Large intestine (tissue), 3 donors: ENCODE data around the gene PTPRD. TPM values are rescaled to one million over a fixed set of nuclear protein-coding genes. Genes with fewer than 3 reads are reported as not detected.

Experiments
- DNase-seq, 2 donors: peaks; one replicate each; pipeline versions ENCODE4 v3.0.0 to v3.0.0-alpha.2; 2013
- H3K27ac ChIP-seq: one replicate; pipeline ENCODE4 v1.5.1; 2013; ENCODE audit warnings: low read length
- H3K27me3 ChIP-seq: 2 replicates; pipeline ENCODE4 v1.6.1; 2013; ENCODE audit warnings: low read length; ENCODE audit not compliant: control insufficient read depth, insufficient read depth
- H3K36me3 ChIP-seq: 2 replicates; pipeline ENCODE4 v1.6.1; 2013; ENCODE audit warnings: low read length; ENCODE audit not compliant: control insufficient read depth, insufficient read depth
- H3K4me1 ChIP-seq: one replicate; pipeline ENCODE4 v1.6.1; 2013; ENCODE audit warnings: low read length; ENCODE audit not compliant: control insufficient read depth, insufficient read depth
- H3K4me3 ChIP-seq: one replicate; pipeline ENCODE4 v1.5.1; 2013; ENCODE audit warnings: low read length
- H3K9me3 ChIP-seq: one replicate; pipeline ENCODE4 v1.6.1; 2013; ENCODE audit warnings: mild to moderate bottlenecking, low read depth, low read length, moderate library complexity; ENCODE audit not compliant: control insufficient read depth
- WGBS: methylation state at CpG from one replicate; pipeline ENCODE4 v1.1.5; 2013; ENCODE audit warnings: low lambda C conversion rate; ENCODE audit not compliant: insufficient coverage; 5-methylcytosine and 5-hydroxymethylcytosine counted together
- polyA plus RNA-seq: library from polyadenylated mRNA; unstranded; fragments of 120-200 nt; gene quantifications from one replicate; pipeline ENCODE4 v1.2.1, GENCODE V29; 2013

Gene PTPRD
- polyA plus RNA-seq, 1 donor, result 12.0 TPM

- H3K4me3 ChIP-seq, result no peak overlapping the region
- no peaks in the 10 kb centered on the region for H3K9me3 ChIP-seq
- no peaks in the 10 kb centered on the region for H3K27me3 ChIP-seq
- H3K36me3 ChIP-seq, result no peaks in the 10 kb centered on the region
- WGBS, result no CpG with 5 or more reads among the region's 3 CpGs
- H3K4me1 ChIP-seq, result no peaks in the 10 kb centered on the region
- no peak for DNase-seq
- H3K27ac ChIP-seq, result no peak overlapping the region
Observed at GRCh38 chr9:9914174-9914573, 698.6 kb downstream of the PTPRD start.

- WGBS, result no CpG with 5 or more reads among the region's 1 CpG
- H3K4me3 ChIP-seq, result no peak overlapping the region
- H3K9me3 ChIP-seq, result no peaks in the 10 kb centered on the region
- H3K27ac ChIP-seq, result no peak overlapping the region
- no peaks in the 10 kb centered on the region for H3K36me3 ChIP-seq
- H3K4me1 ChIP-seq, result no peaks in the 10 kb centered on the region
- H3K27me3 ChIP-seq, result no peaks in the 10 kb centered on the region
- DNase-seq, result no peak
Observed at GRCh38 chr9:9913276-9913832, 699.4 kb downstream of the PTPRD start.

- H3K4me1 ChIP-seq, result no peaks in the 10 kb centered on the region
- no peaks in the 10 kb centered on the region for H3K27me3 ChIP-seq
- H3K4me3 ChIP-seq, result no peak overlapping the region
- no CpG with 5 or more reads among the region's 2 CpGs for WGBS
- H3K36me3 ChIP-seq, result no peaks in the 10 kb centered on the region
- no peak for DNase-seq
- no peak overlapping the region for H3K27ac ChIP-seq
- no peaks in the 10 kb centered on the region for H3K9me3 ChIP-seq
Observed at GRCh38 chr9:9912459-9912858, 700.3 kb downstream of the PTPRD start.

- Histone ChIP-seq H3K27ac (no peak overlapping the region), H3K9me3 (no peaks in the 10 kb centered on the region), H3K4me1 (no peaks in the 10 kb centered on the region), H3K4me3 (no peak overlapping the region), H3K36me3 (no peaks in the 10 kb centered on the region), H3K27me3 (no peaks in the 10 kb centered on the region)
- no peak for DNase-seq
- WGBS, result 26% methylated on average over 2 of the region's 3 CpGs
Observed at GRCh38 chr9:9905736-9906135, 707.1 kb downstream of the PTPRD start.

GRCh38 chr9:9904041-9904440, 708.8 kb downstream of the PTPRD start:
- Histone ChIP-seq H3K9me3 (no peaks in the 10 kb centered on the region), H3K27ac (no peak overlapping the region), H3K4me1 (no peaks in the 10 kb centered on the region), H3K4me3 (no peak overlapping the region), H3K27me3 (no peaks in the 10 kb centered on the region), H3K36me3 (no peaks in the 10 kb centered on the region)
- no peak for DNase-seq
- whole genome bisulfite sequencing, result 43% methylated on average over 1 of the region's 3 CpGs

- no peaks in the 10 kb centered on the region for H3K36me3 ChIP-seq
- H3K4me3 ChIP-seq, result no peak overlapping the region
- H3K27me3 ChIP-seq, result no peaks in the 10 kb centered on the region
- no peaks in the 10 kb centered on the region for H3K9me3 ChIP-seq
- no peak overlapping the region for H3K27ac ChIP-seq
- 33% methylated on average over 3 of the region's 4 CpGs for WGBS
- H3K4me1 ChIP-seq, result no peaks in the 10 kb centered on the region
- DNase-seq, result no peak
Observed at GRCh38 chr9:9901624-9902023, 711.2 kb downstream of the PTPRD start.

- Histone ChIP-seq H3K36me3 (no peaks in the 10 kb centered on the region), H3K4me1 (no peaks in the 10 kb centered on the region), H3K4me3 (no peak overlapping the region), H3K9me3 (no peaks in the 10 kb centered on the region), H3K27ac (no peak overlapping the region), H3K27me3 (no peaks in the 10 kb centered on the region)
- no peak for DNase-seq
- 60% methylated on average over 1 of the region's 1 CpG for WGBS
Observed at GRCh38 chr9:9893837-9894236, 719.0 kb downstream of the PTPRD start.

GRCh38 chr9:9892217-9892616, 720.6 kb downstream of the PTPRD start:
- H3K27ac ChIP-seq, result no peak overlapping the region
- no peaks in the 10 kb centered on the region for H3K4me1 ChIP-seq
- no peak overlapping the region for H3K4me3 ChIP-seq
- DNase-seq, result no peak
- H3K36me3 ChIP-seq, result no peaks in the 10 kb centered on the region
- H3K27me3 ChIP-seq, result no peaks in the 10 kb centered on the region
- 88% methylated on average over 1 of the region's 3 CpGs for WGBS
- H3K9me3 ChIP-seq, result no peaks in the 10 kb centered on the region

- no CpG with 5 or more reads among the region's 2 CpGs for WGBS
- DNase-seq, result no peak
- no peak overlapping the region for H3K27ac ChIP-seq
Observed at GRCh38 chr9:9881692-9882091, 731.1 kb downstream of the PTPRD start.

GRCh38 chr9:9874270-9874669, 738.5 kb downstream of the PTPRD start:
- Histone ChIP-seq H3K9me3 (no peaks in the 10 kb centered on the region), H3K27ac (no peak overlapping the region), H3K27me3 (no peaks in the 10 kb centered on the region), H3K36me3 (no peaks in the 10 kb centered on the region), H3K4me1 (no peaks in the 10 kb centered on the region), H3K4me3 (no peak overlapping the region)
- no peak for DNase-seq
- 57% methylated on average over 3 of the region's 3 CpGs for WGBS

More at GRCh38 chr9:9881692-9882091, 731.1 kb downstream of the PTPRD start:
- Histone ChIP-seq H3K36me3 (no peaks in the 10 kb centered on the region), H3K9me3 (no peaks in the 10 kb centered on the region), H3K27me3 (no peaks in the 10 kb centered on the region), H3K4me1 (no peaks in the 10 kb centered on the region), H3K4me3 (no peak overlapping the region)

GRCh38 chr9:9862235-9862810, 750.5 kb downstream of the PTPRD start:
- DNase-seq, result no peak
- H3K4me3 ChIP-seq, result no peak overlapping the region
- H3K27ac ChIP-seq, result no peak overlapping the region
- no peaks in the 10 kb centered on the region for H3K4me1 ChIP-seq
- H3K36me3 ChIP-seq, result no peaks in the 10 kb centered on the region
- no peaks in the 10 kb centered on the region for H3K27me3 ChIP-seq
- no CpG with 5 or more reads among the region's 3 CpGs for WGBS
- H3K9me3 ChIP-seq, result no peaks in the 10 kb centered on the region
